Natural killer cell (primary cell): ENCODE measurements around the gene FAR2. TPM values are rescaled to one million over a fixed set of nuclear protein-coding genes. Genes with fewer than 3 reads are reported as not detected.

Source experiments
- ATAC-seq, 3 donors: fragments of 150-1000 bp in 2 of 3; fragments of 200-7000 bp in 1 of 3; cut with Tn5 transposase; 1 replicate in 1 of 3; 2 replicates in 2 of 3; pipeline ENCODE4 v1.10.0; 2021; ENCODE audit warnings: mild to moderate bottlenecking in 2 of 3, moderate library complexity in 2 of 3
- DNase-seq, 2 donors: peaks; one replicate each; pipeline versions ENCODE4 v3.0.0 to v3.0.0-alpha.2; 2013 to 2021; ENCODE audit warnings: mixed read lengths in 1 of 2
- H3K27ac ChIP-seq: one replicate; pipeline ENCODE4 v1.5.1; 2013; ENCODE audit warnings: mild to moderate bottlenecking, low read length
- H3K27me3 ChIP-seq: one replicate; pipeline ENCODE4 v1.6.1; 2013; ENCODE audit warnings: low read length; ENCODE audit not compliant: control insufficient read depth, insufficient read depth
- H3K36me3 ChIP-seq: one replicate; pipeline ENCODE4 v1.6.1; 2013; ENCODE audit warnings: low read length; ENCODE audit not compliant: control insufficient read depth, insufficient read depth
- H3K4me1 ChIP-seq: one replicate; pipeline ENCODE4 v1.6.1; 2013; ENCODE audit warnings: low read length; ENCODE audit not compliant: control insufficient read depth, insufficient read depth
- H3K4me3 ChIP-seq: one replicate; pipeline ENCODE4 v1.5.1; 2013; ENCODE audit warnings: low read length
- H3K9me3 ChIP-seq: one replicate; pipeline ENCODE4 v1.6.1; 2013; ENCODE audit warnings: low read length; ENCODE audit not compliant: control insufficient read depth, insufficient read depth
- H3K27ac Mint-ChIP-seq, 2 donors: one replicate each; pipeline ENCODE4 v1.8.0; 2022; ENCODE audit warnings: mild to moderate bottlenecking in 2 of 2, mixed read lengths in 2 of 2, moderate library complexity in 1 of 2
- H3K27me3 Mint-ChIP-seq, 2 donors: one replicate each; pipeline ENCODE4 v1.8.0; 2022; ENCODE audit warnings: low read depth in 2 of 2, mixed read lengths in 2 of 2
- H3K36me3 Mint-ChIP-seq: one replicate; pipeline ENCODE4 v1.8.0; 2022; ENCODE audit warnings: mixed read lengths
- H3K4me1 Mint-ChIP-seq, 2 donors: one replicate each; pipeline ENCODE4 v1.8.0; 2022; ENCODE audit warnings: mixed read lengths in 2 of 2
- H3K4me3 Mint-ChIP-seq: one replicate; pipeline ENCODE4 v1.8.0; 2022; ENCODE audit warnings: mild to moderate bottlenecking, moderate library complexity, mixed read lengths
- H3K9me3 Mint-ChIP-seq, 2 donors: one replicate each; pipeline ENCODE4 v1.8.0; 2022; ENCODE audit warnings: mixed read lengths in 2 of 2
- CTCF ChIP-seq: fragments of 200-600 bp; IDR thresholded peaks from one replicate; pipeline ENCODE4 v1.8.0; 2022; ENCODE audit warnings: antibody characterized with exemption
- WGBS: methylation state at CpG from one replicate; pipeline ENCODE4 v1.1.7; 2013; ENCODE audit warnings: missing lambda C conversion rate; ENCODE audit not compliant: insufficient coverage; 5-methylcytosine and 5-hydroxymethylcytosine counted together
- intact Hi-C: fragments of 100-400 bp; cut with micrococcal nuclease; formaldehyde crosslinking; loops from one replicate; pipeline ENCODE4 v1.14.2; 2022
- total RNA-seq, 4 donors: library from RNA; stranded (reverse); fragments of 120-200 nt in 1 of 4; gene quantifications; one replicate each; pipeline versions ENCODE4 v1.2.3 to v1.2.4, GENCODE V29; 2013 to 2022

Gene FAR2
- total RNA-seq, 3 donors from 2014 or later (not counting 1 experiment from before 2014, with no cell fraction given): 1.5 to 3.5 (median 1.7) TPM

- H3K4me1 Mint-ChIP-seq: no peaks in the 10 kb centered on the region
- DNase-seq (no peak), ATAC-seq (no peak)
- 100% methylated on average over 1 of the region's 2 CpGs for WGBS
- no peaks in the 10 kb centered on the region for H3K36me3 Mint-ChIP-seq
- H3K9me3 ChIP-seq: no peaks in the 10 kb centered on the region
- no peaks in the 10 kb centered on the region for H3K9me3 Mint-ChIP-seq
- no peak overlapping the region for H3K27ac Mint-ChIP-seq
- no peak overlapping the region for H3K4me3 Mint-ChIP-seq
- H3K27ac ChIP-seq: no peak overlapping the region
- TF ChIP-seq CTCF: no peak
- no peak overlapping the region for H3K4me3 ChIP-seq
- no peaks in the 10 kb centered on the region for H3K36me3 ChIP-seq
- no peaks in the 10 kb centered on the region for H3K27me3 Mint-ChIP-seq
- intact Hi-C loops: no loop called here
- no peaks in the 10 kb centered on the region for H3K27me3 ChIP-seq
- H3K4me1 ChIP-seq: no peaks in the 10 kb centered on the region
These were observed 86.0 kb downstream of the FAR2 start for GRCh38 chr12:29234965-29235626.

GRCh38 chr12:29238822-29239291, 89.8 kb downstream of the FAR2 start:
- WGBS: 83% methylated on average over 2 of the region's 2 CpGs
- intact Hi-C loops: no loop called here
- no peaks in the 10 kb centered on the region for H3K9me3 Mint-ChIP-seq
- H3K4me1 Mint-ChIP-seq: no peaks in the 10 kb centered on the region
- H3K27ac ChIP-seq: no peak overlapping the region
- H3K4me3 ChIP-seq: no peak overlapping the region
- no peak overlapping the region for H3K4me3 Mint-ChIP-seq
- H3K9me3 ChIP-seq: no peaks in the 10 kb centered on the region
- no peak for TF ChIP-seq CTCF
- no peak overlapping the region for H3K27ac Mint-ChIP-seq
- H3K27me3 Mint-ChIP-seq: peaks cover 0 to 3% of the 10 kb centered on the region in 2 donors
- H3K27me3 ChIP-seq: no peaks in the 10 kb centered on the region
- ATAC-seq: no peak
- no peaks in the 10 kb centered on the region for H3K4me1 ChIP-seq
- no peak for DNase-seq
- no peaks in the 10 kb centered on the region for H3K36me3 Mint-ChIP-seq
- H3K36me3 ChIP-seq: no peaks in the 10 kb centered on the region

GRCh38 chr12:29239336-29239735, 90.3 kb downstream of the FAR2 start:
- Mint-ChIP-seq H3K4me3 (no peak overlapping the region), H3K27me3 (peaks cover 0 to 3% of the 10 kb centered on the region in 2 donors), H3K9me3 (no peaks in the 10 kb centered on the region), H3K36me3 (no peaks in the 10 kb centered on the region), H3K27ac (no peak overlapping the region), H3K4me1 (no peaks in the 10 kb centered on the region)
- Histone ChIP-seq H3K36me3 (no peaks in the 10 kb centered on the region), H3K4me3 (no peak overlapping the region), H3K27ac (no peak overlapping the region), H3K9me3 (no peaks in the 10 kb centered on the region), H3K27me3 (no peaks in the 10 kb centered on the region), H3K4me1 (no peaks in the 10 kb centered on the region)
- WGBS: no CpG with 5 or more reads among the region's 1 CpG
- no peak for DNase-seq
- no peak for TF ChIP-seq CTCF
- intact Hi-C loops: no loop called here
- no peak for ATAC-seq

GRCh38 chr12:29240441-29240840, 91.4 kb downstream of the FAR2 start:
- no peak overlapping the region for H3K4me3 ChIP-seq
- no peak for TF ChIP-seq CTCF
- H3K4me1 Mint-ChIP-seq: no peaks in the 10 kb centered on the region
- no peak for DNase-seq
- H3K36me3 Mint-ChIP-seq: no peaks in the 10 kb centered on the region
- H3K27me3 Mint-ChIP-seq: peaks cover 0 to 3% of the 10 kb centered on the region in 2 donors
- H3K27ac ChIP-seq: no peak overlapping the region
- H3K9me3 Mint-ChIP-seq: no peaks in the 10 kb centered on the region
- intact Hi-C loops: no loop called here
- H3K27me3 ChIP-seq: no peaks in the 10 kb centered on the region
- no peaks in the 10 kb centered on the region for H3K4me1 ChIP-seq
- no peak overlapping the region for H3K27ac Mint-ChIP-seq
- H3K9me3 ChIP-seq: no peaks in the 10 kb centered on the region
- ATAC-seq: no peak
- no peaks in the 10 kb centered on the region for H3K36me3 ChIP-seq
- no peak overlapping the region for H3K4me3 Mint-ChIP-seq
- WGBS: 67% methylated on average over 1 of the region's 2 CpGs
